Inflammatory macrophage treated with lipopolysaccharide for 4 hours (primary cell): ENCODE data around the gene PEAR1.

Source experiments
- DNase-seq: peaks from one replicate; pipeline ENCODE4 v3.0.0-alpha.2; 2020

Gene PEAR1

GRCh38 chr1:156942176-156942575, 48.7 kb downstream of the PEAR1 start:
- DNase-seq, result no peak

- no peak for DNase-seq
Measured at GRCh38 chr1:156942576-156942975, 49.1 kb downstream of the PEAR1 start.

DNA sequence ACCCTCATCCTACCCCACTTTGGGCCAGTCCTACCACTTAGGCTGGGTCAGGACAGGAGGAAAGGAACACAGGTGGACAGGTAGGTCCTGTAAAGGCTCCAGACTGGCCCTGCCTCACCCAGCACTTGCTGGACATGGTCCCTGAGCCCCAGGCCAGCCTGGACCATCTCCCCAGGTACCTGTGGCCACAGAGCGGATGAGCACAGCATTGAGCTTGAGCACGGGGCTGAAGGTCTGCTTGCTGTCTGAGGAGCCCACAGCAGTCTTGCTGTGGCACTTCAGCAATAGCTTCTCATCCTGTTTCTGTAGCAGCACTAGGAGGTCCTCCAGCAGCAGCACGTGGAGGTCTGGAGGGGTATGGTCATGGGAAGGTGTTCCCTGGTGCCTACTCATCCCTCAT, 50.2 kb downstream of the PEAR1 start:
- no peak for DNase-seq

DNA sequence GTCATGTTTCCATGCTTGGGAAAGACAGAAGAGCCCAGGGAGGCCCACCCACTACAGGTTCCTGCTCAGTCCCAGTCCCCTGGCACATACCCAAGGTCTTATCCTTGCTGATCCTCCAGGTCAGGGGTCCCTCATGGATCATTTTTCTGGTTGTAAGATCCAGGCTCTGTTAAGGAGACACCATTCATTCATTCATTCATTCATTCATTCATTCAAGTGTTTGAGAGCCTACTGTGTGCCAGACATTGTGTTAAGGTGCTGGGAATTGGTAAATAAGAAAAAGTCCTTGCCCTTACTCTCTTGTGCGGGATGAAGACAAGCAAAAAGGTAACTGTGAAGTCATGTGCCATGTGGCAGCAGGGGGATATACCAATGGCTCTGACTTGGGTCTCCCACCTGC, 50.8 kb downstream of the PEAR1 start:
- no peak for DNase-seq

GRCh38 chr1:156944848-156945247, 51.3 kb downstream of the PEAR1 start:
- no peak for DNase-seq

DNA sequence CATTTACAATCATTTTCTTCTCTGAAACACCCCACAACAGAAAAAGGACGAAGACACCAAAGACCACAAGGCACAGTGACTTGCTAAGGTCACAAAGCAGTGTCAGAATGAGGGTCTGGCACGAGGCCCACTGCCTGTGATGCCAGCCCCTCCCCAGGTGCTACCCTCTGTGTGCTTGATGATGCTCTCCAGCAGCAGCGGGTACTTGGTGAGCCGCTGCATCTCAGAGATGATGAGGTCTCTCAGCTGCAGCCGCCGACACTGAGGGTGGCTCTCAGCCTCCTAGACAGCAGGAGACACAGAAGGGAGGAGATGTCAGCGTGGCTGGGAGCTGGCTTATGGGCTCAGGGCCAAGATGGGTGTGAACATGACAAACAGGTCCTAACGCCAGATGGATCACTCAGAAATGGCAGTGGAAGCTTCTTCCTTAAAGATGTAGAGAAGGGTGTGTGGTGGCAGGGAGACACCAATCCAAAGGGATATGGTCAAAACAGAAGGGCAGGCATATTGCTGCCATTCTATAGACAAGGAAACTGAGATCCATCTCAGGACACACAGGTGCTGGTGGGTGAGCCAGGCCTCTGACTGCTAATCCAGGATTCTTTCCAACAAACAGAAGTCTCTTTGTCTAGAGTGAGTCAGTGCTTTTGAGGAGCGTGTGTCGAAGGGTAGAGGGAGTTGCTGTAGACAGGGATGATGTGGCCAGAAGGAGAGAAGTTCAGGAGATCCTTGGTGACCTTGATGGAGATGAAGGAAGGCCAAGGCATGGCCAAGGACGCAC, 52.6 kb downstream of the PEAR1 start:
- DNase-seq, result no peak

- DNase-seq, result no peak
Measured at GRCh38 chr1:156947127-156947526, 53.6 kb downstream of the PEAR1 start.

GRCh38 chr1:156947818-156948525, 54.5 kb downstream of the PEAR1 start:
- no peak for DNase-seq

- DNase-seq, result no peak
Measured at GRCh38 chr1:156948708-156949107, 55.2 kb downstream of the PEAR1 start.

- no peak for DNase-seq
Measured at GRCh38 chr1:156949127-156949526, 55.6 kb downstream of the PEAR1 start.

- DNase-seq, result no peak
Measured at GRCh38 chr1:156951371-156951770, 57.9 kb downstream of the PEAR1 start.

GRCh38 chr1:156953571-156953970, 60.1 kb downstream of the PEAR1 start:
- DNase-seq, result no peak

DNA sequence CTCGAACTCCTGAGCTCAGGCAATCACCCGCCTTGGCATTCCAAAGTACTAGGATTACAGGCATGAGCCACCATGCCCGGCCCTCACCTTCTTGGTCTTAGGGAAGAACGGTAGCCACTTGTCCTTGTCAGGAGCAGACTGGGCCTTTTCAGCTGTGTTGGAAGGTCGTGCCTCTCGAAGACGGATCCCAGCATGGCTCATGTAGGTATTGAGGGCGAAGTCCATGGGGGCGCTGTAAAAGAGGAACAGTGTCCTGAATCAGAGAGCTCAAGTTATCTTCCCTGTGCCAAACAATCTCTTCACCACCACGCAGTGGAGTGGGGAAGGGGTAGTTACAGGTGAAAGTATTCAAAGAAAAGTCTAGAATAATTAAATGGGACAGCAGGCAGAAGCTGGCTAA, 62.8 kb downstream of the PEAR1 start:
- no peak for DNase-seq

DNA sequence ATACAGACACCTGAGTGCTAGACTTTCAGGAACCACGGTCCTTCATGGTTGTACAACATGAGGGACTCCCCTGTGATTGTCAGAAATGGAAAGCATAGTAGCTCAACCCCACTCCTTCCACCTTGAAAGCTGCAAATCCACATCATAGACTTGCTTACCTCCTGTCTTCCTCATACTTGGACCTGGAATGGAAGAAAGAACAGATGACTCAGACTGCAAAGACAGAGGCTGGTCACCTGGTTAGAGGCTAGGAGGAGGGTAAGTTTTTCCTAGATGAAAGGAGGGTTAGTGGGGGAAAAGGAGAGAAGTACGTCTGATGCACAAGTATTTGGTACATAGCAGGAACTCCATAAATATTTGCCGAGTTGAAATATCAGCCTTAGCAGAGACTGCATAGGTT, 64.1 kb downstream of the PEAR1 start:
- no peak for DNase-seq

GRCh38 chr1:156958247-156958714, 64.8 kb downstream of the PEAR1 start:
- DNase-seq, result no peak

DNA sequence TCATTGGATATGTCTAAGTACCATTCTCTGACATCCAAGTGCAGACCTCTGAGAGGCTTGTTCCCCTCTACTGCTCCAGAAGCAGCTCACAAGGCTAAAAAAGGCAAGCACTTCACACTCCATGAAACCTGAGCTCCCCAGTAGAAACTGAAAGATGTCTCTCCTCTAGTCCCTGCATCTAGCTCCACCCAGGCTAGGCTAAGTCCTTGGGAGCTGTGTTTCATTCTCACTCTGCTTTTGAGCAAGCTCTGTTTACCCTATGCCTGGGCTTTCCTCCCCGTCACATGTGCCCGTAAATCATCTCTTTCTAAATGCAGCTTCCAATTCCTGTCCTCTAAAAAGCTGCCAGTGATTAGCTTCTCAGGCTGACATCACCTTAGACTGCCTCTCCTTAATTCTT, 65.9 kb downstream of the PEAR1 start:
- DNase-seq, result peak; percentile 27

DNA sequence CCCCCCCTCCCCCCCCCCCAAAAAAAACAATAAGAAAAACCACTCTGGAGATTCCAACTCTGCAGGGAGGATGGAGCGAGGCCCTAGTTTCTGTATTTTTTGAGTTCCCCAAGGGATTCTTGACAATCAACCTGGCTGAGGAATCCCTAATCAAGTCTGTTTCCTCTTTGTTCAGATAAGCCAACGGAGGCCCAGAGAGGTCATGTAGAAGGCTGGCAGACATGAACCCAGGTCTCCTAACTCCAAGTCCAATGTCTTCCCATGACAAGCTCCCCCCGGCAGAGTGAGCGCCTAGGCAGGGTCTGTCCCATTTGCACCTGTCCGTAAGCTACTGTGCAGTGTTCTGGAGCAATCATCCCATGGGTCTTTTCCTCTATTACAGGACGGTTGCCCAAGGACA, 66.4 kb downstream of the PEAR1 start:
- DNase-seq, result no peak

GRCh38 chr1:156961709-156962108, 68.2 kb downstream of the PEAR1 start:
- DNase-seq, result peak; percentile 65

- DNase-seq, result peak; percentile 93
Measured at GRCh38 chr1:156963621-156964020, 70.1 kb downstream of the PEAR1 start.

DNA sequence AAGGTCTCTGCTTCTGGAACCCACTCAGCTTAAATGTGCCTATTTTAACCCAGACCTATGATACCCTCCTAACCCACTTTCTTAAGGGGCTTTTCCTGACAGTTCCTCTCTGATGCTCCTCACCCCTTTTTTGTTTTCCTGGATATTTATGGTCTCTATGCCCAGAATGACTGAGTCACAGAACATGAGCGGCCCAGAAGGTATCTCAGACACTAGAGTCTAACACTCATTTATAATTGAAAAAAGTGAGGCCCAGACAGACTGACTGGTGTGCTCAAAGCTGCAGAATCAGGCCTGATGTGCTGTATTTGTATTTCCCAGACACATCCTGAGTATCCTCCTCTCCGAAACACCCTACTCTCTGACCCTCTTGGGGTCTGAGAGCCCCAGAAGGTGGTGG, 70.9 kb downstream of the PEAR1 start:
- DNase-seq, result no peak
